ENCODE measurements around the gene FOXP1. TPM values are rescaled to one million over a fixed set of nuclear protein-coding genes. Genes with fewer than 3 reads are reported as not detected.

Gene FOXP1
- total RNA-seq, 1 donor from 2014 or later: 128 TPM

GRCh38 chr3:71488391-71488809, 95.1 kb downstream of the FOXP1 start:
- no peak for DNase-seq (ENCODE audit: extremely low spot score in 2 of 2)
- Histone ChIP-seq H3K27me3 (no peaks in the 10 kb centered on the region), H3K4me3 (no peak overlapping the region), H3K9me3 (no peaks in the 10 kb centered on the region), H3K36me3 (no peaks in the 10 kb centered on the region), H3K4me1 (no peaks in the 10 kb centered on the region), H3K27ac (no peak overlapping the region)
- TF ChIP-seq POLR2AphosphoS5 (IDR thresholded peaks at IDR 0.05; ENCODE audit: insufficient read depth in 1 of 2, low read depth in 1 of 2) (no peak), CTCF (IDR thresholded peaks at IDR 0.05) (no peak), POLR2A (IDR thresholded peaks at IDR 0.05) (no peak)
- intact Hi-C loops (cut with DNase I): no loop called here

- Histone ChIP-seq H3K27ac (no peak overlapping the region), H3K36me3 (no peaks in the 10 kb centered on the region), H3K9me3 (no peaks in the 10 kb centered on the region), H3K27me3 (no peaks in the 10 kb centered on the region), H3K4me3 (no peak overlapping the region), H3K4me1 (no peaks in the 10 kb centered on the region)
- no peak for DNase-seq (ENCODE audit: extremely low spot score in 2 of 2)
- intact Hi-C loops (cut with DNase I): no loop called here
- TF ChIP-seq POLR2A (IDR thresholded peaks at IDR 0.05) (no peak), POLR2AphosphoS5 (IDR thresholded peaks at IDR 0.05; ENCODE audit: insufficient read depth in 1 of 2, low read depth in 1 of 2) (no peak), CTCF (IDR thresholded peaks at IDR 0.05) (no peak)
Measured at GRCh38 chr3:71487418-71487817, 96.1 kb downstream of the FOXP1 start.

GRCh38 chr3:71486831-71487230, 96.7 kb downstream of the FOXP1 start:
- intact Hi-C loops (cut with DNase I): no loop called here
- Histone ChIP-seq H3K36me3 (no peaks in the 10 kb centered on the region), H3K27me3 (no peaks in the 10 kb centered on the region), H3K4me3 (no peak overlapping the region), H3K9me3 (no peaks in the 10 kb centered on the region), H3K4me1 (no peaks in the 10 kb centered on the region), H3K27ac (no peak overlapping the region)
- no peak for TF ChIP-seq POLR2A (IDR thresholded peaks at IDR 0.05)
- TF ChIP-seq CTCF (IDR thresholded peaks at IDR 0.05): no peak
- TF ChIP-seq POLR2AphosphoS5 (IDR thresholded peaks at IDR 0.05; ENCODE audit: insufficient read depth in 1 of 2, low read depth in 1 of 2): no peak
- no peak for DNase-seq (ENCODE audit: extremely low spot score in 2 of 2)

- intact Hi-C loops (cut with DNase I): no loop called here
Measured at GRCh38 chr3:71485896-71486295, 97.6 kb downstream of the FOXP1 start.

GRCh38 chr3:71484452-71484851, 99.1 kb downstream of the FOXP1 start:
- H3K27me3 ChIP-seq: no peaks in the 10 kb centered on the region
- no peak for DNase-seq (ENCODE audit: extremely low spot score in 2 of 2)
- no peak overlapping the region for H3K4me3 ChIP-seq
- H3K27ac ChIP-seq: no peak overlapping the region
- no peaks in the 10 kb centered on the region for H3K36me3 ChIP-seq
- no peaks in the 10 kb centered on the region for H3K4me1 ChIP-seq
- no peaks in the 10 kb centered on the region for H3K9me3 ChIP-seq
- no peak for TF ChIP-seq POLR2A (IDR thresholded peaks at IDR 0.05)
- no peak for TF ChIP-seq POLR2AphosphoS5 (IDR thresholded peaks at IDR 0.05; ENCODE audit: insufficient read depth in 1 of 2, low read depth in 1 of 2)
- TF ChIP-seq CTCF (IDR thresholded peaks at IDR 0.05): no peak
- intact Hi-C loops (cut with DNase I): no loop called here

More at GRCh38 chr3:71485896-71486295, 97.6 kb downstream of the FOXP1 start:
- Histone ChIP-seq H3K4me1 (no peaks in the 10 kb centered on the region), H3K4me3 (no peak overlapping the region), H3K9me3 (no peaks in the 10 kb centered on the region), H3K27me3 (no peaks in the 10 kb centered on the region), H3K27ac (no peak overlapping the region), H3K36me3 (no peaks in the 10 kb centered on the region)
- DNase-seq (ENCODE audit: extremely low spot score in 2 of 2): no peak
- no peak for TF ChIP-seq CTCF (IDR thresholded peaks at IDR 0.05)
- TF ChIP-seq POLR2AphosphoS5 (IDR thresholded peaks at IDR 0.05; ENCODE audit: insufficient read depth in 1 of 2, low read depth in 1 of 2): no peak
- TF ChIP-seq POLR2A (IDR thresholded peaks at IDR 0.05): no peak
